Activated T-helper 2 cell treated with anti-CD3 and anti-CD28 coated beads, Interferon-gamma antibody, Interleukin-2, Interleukin-4, amounts not matched to agents 10 μg/mL and 5 μg/mL and 100 μg/mL, durations not matched to agents 14 hours and 24 hours and 36 hours (primary cell): ENCODE data around the gene ZNF213. TPM values are rescaled to one million over a fixed set of nuclear protein-coding genes. Genes with fewer than 3 reads are reported as not detected.

ENCODE experiments used
- DNase-seq: peaks from one replicate; pipeline ENCODE4 v3.0.0; 2021; ENCODE audit warnings: low spot score
- H3K27ac Mint-ChIP-seq: one replicate; pipeline ENCODE4 v1.8.0; 2021; ENCODE audit warnings: mixed read lengths
- H3K27me3 Mint-ChIP-seq: one replicate; pipeline ENCODE4 v1.8.0; 2021; ENCODE audit warnings: low read depth, mixed read lengths
- H3K36me3 Mint-ChIP-seq: one replicate; pipeline ENCODE4 v1.8.0; 2021; ENCODE audit warnings: low read depth, mixed read lengths
- H3K4me1 Mint-ChIP-seq: one replicate; pipeline ENCODE4 v1.8.0; 2021; ENCODE audit warnings: low read depth, mixed read lengths
- H3K4me3 Mint-ChIP-seq: one replicate; pipeline ENCODE4 v1.8.0; 2021; ENCODE audit warnings: low read depth, mild to moderate bottlenecking, moderate library complexity, mixed read lengths
- H3K9me3 Mint-ChIP-seq: one replicate; pipeline ENCODE4 v1.8.0; 2021; ENCODE audit warnings: mixed read lengths
- intact Hi-C: fragments of 100-400 bp; cut with micrococcal nuclease; formaldehyde crosslinking; loops from one replicate; pipeline ENCODE4 v1.15.1; 2023
- total RNA-seq: library from RNA; stranded (reverse); gene quantifications from 2 replicates; pipeline ENCODE4 v1.2.3, GENCODE V29; 2022

ZNF213 gene
- total RNA-seq, 1 donor from 2014 or later = 9.1 TPM

- H3K36me3 Mint-ChIP-seq = no peaks in the 10 kb centered on the region
- peaks cover 13% of the 10 kb centered on the region for H3K27me3 Mint-ChIP-seq
- H3K4me3 Mint-ChIP-seq = peak overlapping the region; percentile 85
- peaks cover 29% of the 10 kb centered on the region for H3K4me1 Mint-ChIP-seq
- peak overlapping the region; percentile 75 for H3K27ac Mint-ChIP-seq
- peak; percentile 50 for DNase-seq
- H3K9me3 Mint-ChIP-seq = no peaks in the 10 kb centered on the region
- intact Hi-C loops = loop anchor here (1.0 to 5.0 kb wide), 4 partner anchors 9 to 92 kb away; partner anchors contain the start of gene OR1F1
These were observed 15.0 kb downstream of the ZNF213 start for GRCh38 chr16:3149630-3150345.

GRCh38 chr16:3150346-3151218 lies 15.8 kb downstream of the ZNF213 start:
- H3K4me1 Mint-ChIP-seq = peaks cover 30% of the 10 kb centered on the region
- H3K4me3 Mint-ChIP-seq = peak overlapping the region; percentile 85
- no peaks in the 10 kb centered on the region for H3K9me3 Mint-ChIP-seq
- H3K27me3 Mint-ChIP-seq = peaks cover 14% of the 10 kb centered on the region
- intact Hi-C loops = loop anchor here (1.0 to 5.0 kb wide), 4 partner anchors 8 to 93 kb away; partner anchors contain the start of gene OR1F1
- DNase-seq = peak; percentile 96
- H3K36me3 Mint-ChIP-seq = no peaks in the 10 kb centered on the region
- peak overlapping the region; percentile 82 for H3K27ac Mint-ChIP-seq

GRCh38 chr16:3152027-3152276 lies 17.1 kb downstream of the ZNF213 start:
- peaks cover 31% of the 10 kb centered on the region for H3K4me1 Mint-ChIP-seq
- DNase-seq = no peak
- H3K4me3 Mint-ChIP-seq = peak overlapping the region; percentile 77
- H3K27ac Mint-ChIP-seq = peak overlapping the region; percentile 70
- H3K27me3 Mint-ChIP-seq = peaks cover 17% of the 10 kb centered on the region
- H3K36me3 Mint-ChIP-seq = no peaks in the 10 kb centered on the region
- intact Hi-C loops = loop anchor here (2.0 to 5.0 kb wide), 3 partner anchors 19 to 95 kb away; partner anchors contain the start of gene OR1F1
- H3K9me3 Mint-ChIP-seq = no peaks in the 10 kb centered on the region

GRCh38 chr16:3152277-3152990 lies 17.6 kb downstream of the ZNF213 start:
- peaks cover 21% of the 10 kb centered on the region for H3K27me3 Mint-ChIP-seq
- H3K9me3 Mint-ChIP-seq = no peaks in the 10 kb centered on the region
- peak overlapping the region; percentile 70 for H3K27ac Mint-ChIP-seq
- intact Hi-C loops = loop anchor here (2.0 to 5.0 kb wide), 3 partner anchors 18 to 95 kb away; partner anchors contain the start of gene OR1F1
- no peaks in the 10 kb centered on the region for H3K36me3 Mint-ChIP-seq
- H3K4me1 Mint-ChIP-seq = peaks cover 36% of the 10 kb centered on the region
- peak; percentile 80 for DNase-seq
- peak overlapping the region; percentile 77 for H3K4me3 Mint-ChIP-seq

GRCh38 chr16:3152991-3153368 lies 18.2 kb downstream of the ZNF213 start:
- intact Hi-C loops = loop anchor here (2.0 to 5.0 kb wide), 3 partner anchors 18 to 96 kb away; partner anchors contain the start of gene OR1F1
- no peaks in the 10 kb centered on the region for H3K9me3 Mint-ChIP-seq
- peak overlapping the region; percentile 77 for H3K4me3 Mint-ChIP-seq
- no peak for DNase-seq
- H3K36me3 Mint-ChIP-seq = no peaks in the 10 kb centered on the region
- peaks cover 40% of the 10 kb centered on the region for H3K4me1 Mint-ChIP-seq
- peak overlapping the region; percentile 70 for H3K27ac Mint-ChIP-seq
- peaks cover 26% of the 10 kb centered on the region for H3K27me3 Mint-ChIP-seq

- intact Hi-C loops = loop anchor here (5.0 kb wide), 1 partner anchor 127 kb away; the partner anchor contains the start of gene ZNF263
- H3K4me3 Mint-ChIP-seq = no peak overlapping the region
- no peaks in the 10 kb centered on the region for H3K36me3 Mint-ChIP-seq
- peaks cover 34% of the 10 kb centered on the region for H3K4me1 Mint-ChIP-seq
- no peak for DNase-seq
- no peaks in the 10 kb centered on the region for H3K9me3 Mint-ChIP-seq
- H3K27ac Mint-ChIP-seq = no peak overlapping the region
- H3K27me3 Mint-ChIP-seq = peaks cover 27% of the 10 kb centered on the region
These were observed 20.4 kb downstream of the ZNF213 start for GRCh38 chr16:3155181-3155580.

GRCh38 chr16:3155972-3156371 lies 21.1 kb downstream of the ZNF213 start:
- Mint-ChIP-seq H3K27ac (no peak overlapping the region), H3K27me3 (peaks cover 27% of the 10 kb centered on the region), H3K9me3 (no peaks in the 10 kb centered on the region), H3K4me3 (no peak overlapping the region), H3K4me1 (peaks cover 29% of the 10 kb centered on the region), H3K36me3 (no peaks in the 10 kb centered on the region)
- DNase-seq = no peak
- intact Hi-C loops = loop anchor here (5.0 kb wide), 1 partner anchor 126 kb away; the partner anchor contains the start of gene ZNF263

- Mint-ChIP-seq H3K27me3 (peaks cover 25% of the 10 kb centered on the region), H3K4me3 (peak overlapping the region; percentile 78), H3K9me3 (no peaks in the 10 kb centered on the region), H3K36me3 (no peaks in the 10 kb centered on the region), H3K27ac (peak overlapping the region; percentile 36), H3K4me1 (peaks cover 22% of the 10 kb centered on the region)
- peak; percentile 41 for DNase-seq
- intact Hi-C loops = loop anchor here (1.0 to 5.0 kb wide), 3 partner anchors 7 to 125 kb away; partner anchors contain the start of gene ZNF263
These were observed 22.6 kb downstream of the ZNF213 start for GRCh38 chr16:3157229-3158025.

GRCh38 chr16:3158026-3158509 lies 23.2 kb downstream of the ZNF213 start:
- DNase-seq = no peak
- Mint-ChIP-seq H3K4me1 (peaks cover 20% of the 10 kb centered on the region), H3K27me3 (peaks cover 21% of the 10 kb centered on the region), H3K9me3 (no peaks in the 10 kb centered on the region), H3K27ac (no peak overlapping the region), H3K36me3 (no peaks in the 10 kb centered on the region), H3K4me3 (peak overlapping the region; percentile 78)
- intact Hi-C loops = loop anchor here (1.0 to 5.0 kb wide), 3 partner anchors 8 to 124 kb away; partner anchors contain the start of gene ZNF263

- Mint-ChIP-seq H3K27me3 (peaks cover 21% of the 10 kb centered on the region), H3K4me1 (peaks cover 21% of the 10 kb centered on the region), H3K27ac (peak overlapping the region; percentile 56), H3K9me3 (no peaks in the 10 kb centered on the region), H3K36me3 (no peaks in the 10 kb centered on the region), H3K4me3 (peak overlapping the region; percentile 88)
- intact Hi-C loops = loop anchor here (1.0 to 5.0 kb wide), 3 partner anchors 8 to 124 kb away; partner anchors contain the start of gene ZNF263
- DNase-seq = peak; percentile 85
These were observed 23.9 kb downstream of the ZNF213 start for GRCh38 chr16:3158510-3159314.
